RPMI8226 (cell line): Measurements from ENCODE around the gene BCL7B.
"Not testable (repeated sequence)": the region's sequence is repeated elsewhere in the genome, so short reads cannot be mapped to it uniquely, and the experiment has no call there.

Source experiments
- DNase-seq: peaks from one replicate; pipeline ENCODE4 v3.0.0-alpha.2; 2015

BCL7B gene

DNA sequence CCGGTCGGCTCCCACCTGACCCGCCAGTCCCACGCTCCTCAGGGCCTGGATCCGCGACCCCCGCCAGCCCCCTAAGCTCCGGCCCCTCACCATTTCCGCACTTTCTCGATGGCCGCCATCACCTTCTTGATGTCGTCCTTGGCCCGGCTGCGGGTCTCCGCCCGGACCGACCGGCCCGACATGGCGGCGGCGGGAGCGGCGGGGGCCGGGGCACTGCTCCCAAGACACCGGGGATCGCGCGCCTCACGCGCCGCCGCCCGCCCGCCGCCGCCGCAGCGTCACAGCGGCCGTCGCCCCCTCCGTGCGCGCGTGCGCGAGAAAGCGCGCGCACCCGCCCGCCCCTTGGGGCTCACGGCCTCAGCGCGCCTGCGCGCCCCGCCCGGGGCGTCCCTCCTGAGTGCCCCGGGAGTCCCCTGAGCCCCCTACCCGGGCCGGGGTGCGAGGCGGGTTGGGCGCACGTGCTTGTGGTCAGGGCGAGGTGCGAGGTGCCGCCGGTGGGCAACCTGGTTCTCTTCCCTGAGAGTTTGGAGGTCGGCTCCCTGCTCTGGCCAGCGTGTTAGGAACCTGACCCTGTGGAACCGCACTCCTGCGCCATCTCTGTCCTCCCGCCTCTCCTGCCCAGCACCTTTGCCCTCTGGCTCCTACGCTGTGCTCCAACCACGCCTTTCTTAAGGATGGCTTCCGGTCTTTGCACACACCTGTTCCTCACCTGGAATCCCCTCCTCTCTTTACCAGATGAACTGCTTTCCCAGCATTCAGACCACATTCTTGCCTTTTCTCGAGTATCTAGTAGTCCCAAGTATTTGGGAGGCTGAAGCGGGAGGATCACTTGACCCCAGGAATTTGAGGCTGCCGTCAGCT, at the start of gene BCL7B:
Gene BCL7B (minus strand): TSS at position 294 of the 861 bp plus-strand sequence. CDS start 112 bp downstream, at position 182.
- DNase-seq, result peak; percentile 93

DNA sequence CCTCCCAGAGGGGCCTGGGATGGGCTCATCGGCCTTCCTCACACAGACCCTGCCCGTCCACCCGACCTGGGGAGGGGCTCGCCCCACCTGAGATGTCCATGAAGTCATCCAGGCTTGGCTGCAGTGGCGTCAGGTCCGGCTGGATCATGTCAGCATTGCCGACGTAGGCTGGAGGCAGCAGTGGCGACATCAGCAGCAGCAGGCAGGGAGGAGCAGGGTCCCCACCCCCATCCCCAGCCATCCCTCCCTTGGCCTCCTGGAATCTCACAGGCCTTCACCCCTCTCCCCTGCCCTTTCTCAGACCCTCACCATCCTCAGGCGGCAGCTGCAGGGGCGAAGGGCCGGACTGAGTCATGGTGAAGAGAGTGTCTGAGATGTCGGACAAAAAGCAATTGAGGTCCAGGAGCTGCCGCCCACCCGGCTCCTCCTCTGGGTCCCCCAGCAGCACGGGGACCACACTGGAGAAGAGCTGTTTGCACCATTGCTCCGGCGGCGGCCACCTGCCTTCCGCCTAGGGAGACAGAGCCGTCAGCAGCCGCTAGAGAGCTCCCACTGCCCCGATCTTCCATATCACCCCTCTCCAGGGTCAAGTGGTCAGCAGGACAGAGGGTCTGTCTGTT, 48.2 kb upstream of the BCL7B start:
- DNase-seq, result no peak

- no peak for DNase-seq
These were observed 45.5 kb upstream of the BCL7B start for GRCh38 chr7:73602721-73603651.

GRCh38 chr7:73599916-73600315, 42.4 kb upstream of the BCL7B start:
- DNase-seq, result no peak

DNA sequence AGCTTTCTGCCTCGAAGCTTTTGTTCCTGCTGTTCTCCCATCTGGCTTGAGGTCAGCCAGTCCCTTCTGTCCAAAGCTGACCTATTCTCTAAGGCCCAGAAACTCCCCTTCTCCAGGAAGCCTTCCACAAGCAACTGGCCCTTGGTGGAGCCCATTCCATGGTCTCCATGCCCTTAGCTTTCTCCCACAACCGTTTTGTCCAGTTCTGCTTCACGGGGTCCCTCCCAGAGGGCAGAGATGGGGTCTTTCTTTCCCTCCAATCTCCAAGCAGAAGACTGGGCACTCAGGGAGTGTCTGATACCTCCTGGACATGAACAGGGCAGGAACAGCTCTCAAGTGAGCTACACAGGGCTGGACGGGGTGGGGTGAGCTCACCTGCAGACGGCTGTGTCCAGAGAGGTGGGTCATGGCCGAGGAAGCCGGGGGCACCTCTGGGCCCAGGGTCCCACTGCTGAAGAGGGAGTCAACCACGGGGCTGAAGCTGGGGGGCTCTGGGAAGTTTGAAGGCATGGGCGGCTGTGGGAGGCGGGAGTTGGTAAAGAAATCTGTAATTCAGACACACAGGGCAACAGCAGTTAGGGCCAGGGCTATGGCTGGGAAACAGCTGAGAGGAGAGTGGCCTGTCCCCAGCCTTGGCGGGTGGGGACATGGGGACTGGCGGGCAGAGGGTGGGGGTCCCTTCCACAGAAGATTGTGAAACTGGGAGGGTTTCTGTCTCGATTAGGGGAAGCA, 41.8 kb upstream of the BCL7B start:
- no peak for DNase-seq

- no peak for DNase-seq
These were observed 40.7 kb upstream of the BCL7B start for GRCh38 chr7:73597978-73598782.

DNA sequence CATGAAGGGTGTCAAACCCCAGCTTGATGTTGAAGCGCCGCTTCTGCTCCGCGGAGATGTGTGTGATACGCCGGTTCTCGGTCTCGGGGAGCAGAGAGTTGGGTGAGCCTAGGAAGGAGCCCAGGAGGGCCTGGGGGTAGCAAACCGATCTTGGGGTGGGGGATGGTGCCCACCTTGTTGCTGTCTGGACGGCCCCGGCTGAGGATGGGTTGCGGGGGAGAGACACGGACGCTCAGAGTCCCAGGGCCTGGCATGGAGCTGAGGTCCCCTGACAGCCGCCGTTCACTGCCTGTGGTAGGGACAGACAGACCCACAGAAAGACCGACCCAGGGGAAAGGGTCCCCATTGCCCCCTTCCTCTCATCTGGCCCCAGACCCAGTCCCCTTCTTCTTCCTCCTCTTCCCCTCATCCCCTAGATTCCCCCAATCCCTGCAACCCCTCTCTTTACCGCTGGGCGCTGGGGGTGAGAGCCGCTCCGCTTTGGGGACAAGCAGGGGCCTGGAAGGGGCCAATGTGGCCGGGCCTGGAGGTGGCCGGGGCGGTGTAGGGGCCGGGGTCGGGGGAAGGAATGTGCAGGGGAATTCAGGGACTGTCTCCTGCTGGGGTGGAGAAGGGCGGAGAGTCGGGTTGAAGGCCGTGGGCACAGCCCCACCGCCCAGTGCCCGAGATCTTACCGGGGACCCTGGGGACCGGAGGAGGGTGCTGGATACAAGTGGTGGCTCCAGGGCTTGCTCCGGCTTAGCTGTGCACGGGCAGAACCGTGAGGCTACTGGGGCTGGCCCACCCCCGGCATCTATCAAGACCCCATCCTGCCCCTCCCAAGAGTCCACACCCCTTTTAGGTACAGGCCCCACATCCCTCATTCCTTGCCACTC, 38.9 kb upstream of the BCL7B start:
- no peak for DNase-seq

DNA sequence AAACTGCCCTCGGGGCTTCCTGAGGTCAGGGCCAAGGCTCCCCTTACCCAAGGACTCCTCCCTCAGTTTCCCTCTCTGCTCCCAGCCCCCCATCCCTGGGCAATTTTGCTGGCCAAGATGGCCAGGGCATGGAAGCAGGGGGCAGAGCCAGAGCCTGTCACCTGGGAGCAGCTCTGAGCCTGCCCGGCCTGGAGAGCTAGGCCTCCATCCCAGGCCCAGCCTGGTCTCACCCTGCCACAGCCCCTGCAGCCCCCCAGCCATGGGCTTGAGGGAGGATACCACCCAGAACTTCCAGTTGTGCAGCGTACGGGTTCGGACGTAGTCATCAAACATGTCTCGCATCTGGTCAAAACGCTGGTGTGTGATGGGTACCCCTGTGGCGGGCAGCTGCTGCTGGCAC, 37.9 kb upstream of the BCL7B start:
- DNase-seq, result no peak

DNA sequence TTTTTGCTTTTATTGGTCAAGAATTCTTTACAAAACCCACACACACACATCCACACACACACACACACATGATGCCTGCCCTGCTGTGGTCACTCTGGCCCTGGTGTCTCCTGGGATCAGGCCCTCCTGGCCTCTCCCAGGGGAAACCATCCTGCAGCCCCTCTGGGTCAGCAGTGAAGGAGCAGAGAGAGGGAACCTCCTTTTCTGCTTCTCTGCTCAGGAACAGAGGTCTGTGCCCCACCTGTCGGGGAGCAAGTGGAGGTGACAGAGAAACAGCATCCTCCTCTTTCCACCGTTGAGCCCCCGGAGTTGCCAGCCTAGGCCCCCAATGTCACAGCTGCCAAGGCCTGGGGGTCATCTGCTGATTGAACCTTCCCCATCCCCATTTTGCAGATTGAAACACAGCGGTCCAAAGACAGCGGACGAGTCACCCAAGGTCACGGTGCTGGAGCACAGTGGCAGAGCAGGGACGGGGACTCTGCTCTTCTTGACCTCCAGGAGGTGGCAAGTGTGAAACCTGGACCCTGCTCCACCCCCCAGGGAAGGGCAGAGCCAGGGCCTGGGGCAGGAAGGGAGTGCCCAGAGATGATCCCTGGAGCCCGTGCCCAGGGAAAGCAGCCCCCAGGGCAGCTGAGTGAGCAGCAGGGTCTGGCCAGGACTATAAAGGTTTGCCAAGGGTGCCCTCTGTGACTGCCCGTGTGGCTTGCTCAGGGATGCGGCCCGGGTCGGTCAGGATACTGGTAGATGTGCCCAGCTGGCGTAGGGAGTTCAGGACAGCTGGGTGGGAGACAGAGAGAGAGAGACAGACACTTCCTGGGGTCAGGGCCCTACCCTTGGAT, 35.9 kb upstream of the BCL7B start:
- DNase-seq, result peak; percentile 35

DNA sequence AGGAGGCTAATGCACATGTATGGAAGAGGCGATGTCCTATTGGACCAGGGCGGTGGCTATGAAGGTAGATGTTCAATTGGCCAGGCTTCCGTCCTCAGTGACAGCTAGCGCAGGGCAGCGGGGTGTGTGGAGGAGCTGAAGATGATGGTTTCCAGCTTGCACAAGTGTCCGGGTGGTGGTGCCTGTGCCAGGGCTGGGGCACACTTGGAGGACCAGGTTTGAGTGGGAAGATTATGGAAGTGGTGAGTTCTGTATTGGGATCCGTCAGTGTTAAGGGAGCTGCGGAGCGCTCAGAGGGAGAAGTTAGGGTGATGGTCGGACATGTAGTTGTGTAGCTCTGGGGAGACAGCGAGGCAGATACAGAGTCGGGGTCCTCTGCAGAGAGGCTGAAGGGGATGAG, 29.4 kb upstream of the BCL7B start:
- no peak for DNase-seq

- no peak for DNase-seq
These were observed 27.7 kb upstream of the BCL7B start for GRCh38 chr7:73585196-73585595.

DNA sequence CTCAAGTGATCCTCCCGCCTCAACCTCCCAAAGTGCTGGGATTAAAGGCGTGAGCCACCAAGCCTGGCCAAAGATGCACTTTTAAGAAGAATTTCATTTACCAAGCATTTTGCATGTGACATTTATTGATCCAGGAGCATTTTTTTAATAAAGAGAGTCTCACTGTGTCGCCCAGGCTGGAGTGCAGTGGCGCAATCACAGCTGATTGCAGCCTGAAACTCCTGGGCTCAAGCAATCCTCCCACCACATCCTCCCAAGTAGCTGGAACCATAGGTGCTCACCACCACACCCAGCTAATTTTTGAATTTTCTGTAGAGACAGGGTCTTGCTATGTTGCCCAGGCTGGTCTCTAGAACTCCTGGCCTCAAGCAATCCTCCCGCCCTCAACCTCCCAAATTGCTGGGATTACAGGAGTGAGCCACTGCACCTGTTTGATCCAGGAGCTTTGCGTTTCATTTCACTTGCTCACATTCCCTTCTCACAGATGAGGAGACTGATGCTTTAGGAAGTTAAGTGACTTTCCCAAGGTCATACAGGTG, 25.2 kb upstream of the BCL7B start:
- DNase-seq, result no peak

DNA sequence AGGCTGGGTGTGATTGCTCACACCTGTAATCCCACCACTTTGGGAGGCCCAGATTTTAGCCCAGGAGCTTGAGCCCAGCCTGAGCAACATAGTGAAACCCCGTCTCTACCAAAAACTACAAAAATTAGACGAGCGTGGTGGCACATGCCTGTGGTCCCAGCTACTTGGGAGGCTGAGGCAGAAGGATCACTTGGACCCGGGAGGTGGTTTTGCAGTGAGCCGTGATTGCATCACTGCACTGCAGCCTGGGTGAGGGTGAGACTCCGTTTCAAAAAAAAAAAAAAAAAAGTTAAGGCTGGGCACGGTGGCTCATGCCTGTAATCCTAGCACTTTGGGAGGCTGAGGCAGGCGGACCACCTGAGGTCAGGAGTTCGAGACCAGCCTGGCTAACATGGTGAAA, 23.5 kb upstream of the BCL7B start:
- not testable (repeated sequence) for DNase-seq

GRCh38 chr7:73578342-73579128, 21.0 kb upstream of the BCL7B start, which contains the start of gene TBL2:
Gene TBL2, minus strand, starts transcription at chr7:73578579. Its CDS starts 30 bp downstream, at chr7:73578549.
- peak; percentile 100 for DNase-seq

GRCh38 chr7:73577627-73578341, 20.3 kb upstream of the BCL7B start:
- DNase-seq, result peak; percentile 37

- no peak for DNase-seq
These were observed 16.3 kb upstream of the BCL7B start for GRCh38 chr7:73573791-73574190.

DNA sequence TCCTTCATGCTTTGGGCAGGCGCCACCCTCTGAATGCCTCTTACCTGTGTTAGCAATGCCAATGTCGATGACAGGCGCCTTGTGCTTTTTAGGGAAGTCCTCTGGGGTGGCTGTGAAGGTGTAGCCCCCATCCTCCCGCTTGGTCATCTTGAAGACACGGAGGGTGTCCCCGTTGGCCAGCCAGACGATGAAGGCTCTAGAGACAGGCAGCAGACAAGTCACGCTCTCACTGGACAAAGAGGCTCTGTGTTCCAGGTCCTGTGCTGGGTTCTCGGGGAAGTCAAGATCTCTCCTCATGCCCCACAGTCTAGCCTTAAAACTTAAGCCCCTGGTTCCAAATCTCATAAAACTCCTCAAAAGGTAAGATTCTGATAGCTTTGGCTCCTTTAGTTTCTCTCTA, 15.8 kb upstream of the BCL7B start:
- DNase-seq, result no peak

GRCh38 chr7:73572767-73573186, 15.3 kb upstream of the BCL7B start:
- DNase-seq, result no peak
